ENCODE data around the gene CCNQ.
A peak's percentile ranks its signal among the peaks of the same experiment; 100 is the strongest.

Gene CCNQ

DNA sequence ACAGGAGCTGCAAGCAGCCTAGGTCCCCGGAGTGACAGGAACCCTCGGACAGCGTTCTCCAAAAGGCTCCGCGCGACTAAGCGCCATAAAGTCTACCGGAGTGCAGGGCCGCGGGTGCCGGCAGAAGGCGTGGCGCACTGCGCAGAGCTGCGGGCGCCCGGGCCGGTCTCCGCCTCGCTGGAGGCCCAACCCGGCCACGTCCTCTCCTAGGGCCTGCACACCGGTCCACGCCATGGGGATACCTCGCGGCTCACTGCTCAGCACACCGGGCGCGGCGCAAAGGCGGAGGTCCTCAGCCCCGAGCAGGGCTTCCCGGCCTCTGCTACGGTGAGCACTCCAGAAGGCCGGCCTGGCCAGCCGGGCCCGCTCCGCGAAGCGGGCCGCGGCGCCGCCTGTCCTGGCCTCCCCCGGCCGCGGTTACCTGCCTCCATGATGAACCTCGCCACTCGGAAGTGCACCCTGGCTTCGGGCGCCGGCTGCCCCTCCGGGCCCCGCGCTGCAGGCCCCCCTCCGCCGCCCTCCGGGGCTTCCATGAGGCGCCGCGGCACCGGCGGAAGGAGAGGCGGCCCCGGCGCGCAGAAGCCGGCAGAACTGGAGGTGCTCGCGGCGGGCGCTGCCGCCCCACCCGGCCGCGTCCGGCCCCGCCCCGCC, at the start of gene CCNQ:
TSS of gene CCNQ (minus strand) at position 599 of the 651 bp plus-strand sequence. CDS start at position 533, 66 bp downstream.
- peak; percentile 13 to 22 for DNase-seq

DNA sequence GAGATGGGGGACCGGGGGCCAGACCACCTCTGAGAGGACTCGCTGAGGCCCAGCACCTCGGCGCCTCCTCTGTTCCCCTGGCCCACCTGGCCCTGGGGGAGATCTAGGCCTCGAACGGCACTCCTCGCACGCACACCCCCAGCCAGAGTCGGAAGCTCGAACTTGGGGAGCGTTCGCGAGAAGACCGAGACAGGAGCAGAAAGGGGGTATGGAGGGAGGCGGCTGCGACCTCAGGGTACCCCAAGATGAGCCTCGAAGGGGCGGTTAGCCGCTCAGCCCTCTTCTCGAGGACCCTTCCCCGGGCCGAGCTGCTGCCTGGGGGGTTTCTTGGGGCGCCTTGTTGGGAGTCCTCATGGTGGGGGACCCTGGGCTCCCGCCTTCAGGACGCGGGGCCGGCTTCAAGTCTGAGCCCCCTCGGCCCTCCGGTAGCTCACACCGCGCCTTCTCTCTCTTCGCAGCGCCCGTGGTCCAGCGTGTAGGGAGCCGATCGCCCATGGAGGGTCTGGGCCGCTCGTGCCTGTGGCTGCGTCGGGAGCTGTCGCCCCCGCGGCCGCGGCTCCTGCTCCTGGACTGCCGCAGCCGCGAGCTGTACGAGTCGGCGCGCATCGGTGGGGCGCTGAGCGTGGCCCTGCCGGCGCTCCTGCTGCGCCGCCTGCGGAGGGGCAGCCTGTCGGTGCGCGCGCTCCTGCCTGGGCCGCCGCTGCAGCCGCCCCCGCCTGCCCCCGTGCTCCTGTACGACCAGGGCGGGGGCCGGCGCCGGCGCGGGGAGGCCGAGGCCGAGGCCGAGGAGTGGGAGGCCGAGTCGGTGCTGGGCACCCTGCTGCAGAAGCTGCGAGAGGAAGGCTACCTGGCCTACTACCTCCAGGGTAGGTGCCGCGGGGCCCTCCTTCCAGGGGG, 48.8 kb upstream of the CCNQ start:
- DNase-seq = no peak

DNA sequence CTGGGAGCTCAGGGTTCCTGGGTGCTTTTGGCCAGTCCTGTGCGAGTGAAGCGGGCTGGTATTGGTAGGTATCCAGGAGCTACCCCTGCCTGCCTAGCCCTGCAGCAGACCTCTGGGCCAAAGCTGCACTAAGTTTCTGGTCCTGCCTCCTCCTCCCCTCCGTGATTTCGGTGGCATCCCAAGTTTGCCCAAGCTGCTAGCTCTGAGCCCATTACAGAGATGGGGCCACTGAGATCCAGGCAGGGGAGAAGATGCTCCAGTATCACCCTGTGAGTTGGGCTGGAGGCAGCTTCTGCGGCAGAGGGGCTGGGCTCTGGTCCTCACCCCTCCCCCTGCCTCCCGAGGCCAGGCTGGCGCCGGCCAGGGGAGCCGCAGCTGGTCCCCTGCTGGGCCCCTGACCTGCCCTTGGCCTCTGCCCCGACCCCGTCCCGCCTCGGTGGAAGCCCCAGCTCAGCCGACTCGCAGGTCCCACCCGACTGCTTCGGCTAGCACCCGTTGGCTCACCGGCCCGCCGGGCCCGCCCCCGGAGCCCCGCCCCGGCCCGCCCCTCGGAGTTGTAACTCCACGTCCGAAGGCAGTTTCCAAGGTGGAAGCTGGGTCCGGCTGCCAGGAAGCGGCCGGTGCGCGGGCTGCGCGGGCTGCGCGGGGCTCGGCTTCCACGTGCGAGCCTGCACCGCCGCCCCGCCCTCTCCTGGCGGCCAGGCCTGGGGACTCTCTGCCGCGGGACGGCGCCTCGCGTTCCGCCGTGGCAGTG, 47.9 kb upstream of the CCNQ start, which contains the start of gene DUSP9:
TSS of gene DUSP9 (plus strand) at position 584 of the 754 bp plus-strand sequence. CDS start 751 bp downstream, outside the sequence.
- DNase-seq = no peak

DNA sequence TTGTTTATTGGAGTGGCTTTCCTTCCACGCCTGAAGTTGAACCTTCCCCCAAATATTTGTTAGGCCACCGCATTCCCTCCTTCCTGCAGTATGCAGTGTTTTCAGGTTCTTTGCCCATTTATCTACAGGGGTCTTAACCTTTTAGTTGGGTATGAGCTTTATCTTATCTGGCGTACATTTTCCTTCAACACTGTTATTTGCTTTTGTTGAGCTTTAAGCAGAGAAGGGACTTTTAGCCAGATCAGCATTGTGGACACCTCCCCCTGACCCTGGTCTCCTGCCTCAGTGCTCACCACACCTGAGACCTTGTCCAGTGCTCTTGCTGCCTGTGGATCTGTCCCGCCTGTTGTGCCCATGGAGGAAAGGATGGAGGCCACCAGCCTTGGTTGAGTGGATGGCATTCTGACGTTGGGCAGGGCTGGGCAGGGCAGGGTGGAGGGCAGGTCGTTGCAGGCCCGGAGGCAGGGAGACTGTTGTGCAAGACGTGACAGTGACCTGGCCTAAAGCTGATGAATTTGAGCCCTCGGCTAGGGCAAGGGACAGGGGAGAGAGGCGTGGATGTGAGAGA, 47.1 kb upstream of the CCNQ start:
- DNase-seq = no peak

DNA sequence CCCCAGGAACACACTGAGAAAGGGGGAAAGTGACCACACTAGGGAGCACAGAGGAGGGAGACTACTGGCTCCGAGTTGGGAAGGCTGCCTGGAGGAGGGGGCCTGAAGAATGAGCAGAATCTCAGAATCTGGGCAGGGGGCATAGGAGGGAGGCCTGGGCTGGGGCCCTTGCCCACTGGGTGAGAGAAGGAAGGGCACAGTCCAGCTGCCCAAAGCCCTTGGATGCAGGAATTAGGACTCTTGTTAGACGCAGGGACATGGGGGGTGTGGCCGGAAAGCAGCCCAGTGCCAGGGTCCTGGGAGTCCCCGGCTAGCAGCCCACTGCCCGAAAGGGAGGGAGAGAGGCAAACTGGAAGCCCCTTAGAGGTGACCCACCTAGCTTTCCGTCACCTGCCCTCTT, 46.2 kb upstream of the CCNQ start:
- no peak for DNase-seq

DNA sequence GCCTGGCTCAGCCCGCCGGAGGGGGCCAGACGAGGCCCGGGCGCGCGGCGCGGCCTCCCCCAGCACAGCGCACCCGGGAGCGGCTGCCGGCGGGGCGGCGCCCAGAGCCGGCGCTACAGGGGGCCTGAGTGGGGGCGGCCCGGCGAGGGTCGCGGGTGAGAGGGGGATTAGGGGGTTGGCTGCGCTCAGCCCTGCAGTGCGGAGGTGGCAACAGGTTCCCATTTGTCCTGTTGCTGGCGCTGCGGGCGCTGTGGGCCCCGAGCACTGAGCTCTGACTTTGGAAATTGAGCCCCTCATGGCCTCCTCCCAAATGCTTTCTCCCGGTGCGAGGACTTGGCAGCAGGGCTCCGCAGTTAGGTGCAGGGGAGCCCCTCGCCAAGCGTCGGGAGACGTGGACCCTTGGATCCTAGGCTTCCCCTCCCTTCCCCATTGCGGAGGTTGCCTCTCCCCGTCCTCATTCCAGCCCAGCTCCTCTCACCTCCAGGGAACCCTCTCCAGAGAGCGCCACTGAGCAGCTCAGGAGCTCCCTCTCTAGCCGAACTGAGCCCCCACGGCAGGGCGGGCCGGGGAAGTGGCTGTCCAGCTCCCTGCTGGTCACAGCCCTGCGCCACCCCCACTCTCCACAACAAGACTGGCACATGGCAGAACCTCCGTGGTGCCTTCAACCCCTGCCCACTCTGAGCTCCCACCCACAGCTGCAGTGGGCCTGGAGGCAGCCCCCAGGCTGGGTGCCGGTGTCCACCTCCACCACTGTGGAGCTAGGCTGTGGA, 45.6 kb upstream of the CCNQ start:
- DNase-seq = no peak

DNA sequence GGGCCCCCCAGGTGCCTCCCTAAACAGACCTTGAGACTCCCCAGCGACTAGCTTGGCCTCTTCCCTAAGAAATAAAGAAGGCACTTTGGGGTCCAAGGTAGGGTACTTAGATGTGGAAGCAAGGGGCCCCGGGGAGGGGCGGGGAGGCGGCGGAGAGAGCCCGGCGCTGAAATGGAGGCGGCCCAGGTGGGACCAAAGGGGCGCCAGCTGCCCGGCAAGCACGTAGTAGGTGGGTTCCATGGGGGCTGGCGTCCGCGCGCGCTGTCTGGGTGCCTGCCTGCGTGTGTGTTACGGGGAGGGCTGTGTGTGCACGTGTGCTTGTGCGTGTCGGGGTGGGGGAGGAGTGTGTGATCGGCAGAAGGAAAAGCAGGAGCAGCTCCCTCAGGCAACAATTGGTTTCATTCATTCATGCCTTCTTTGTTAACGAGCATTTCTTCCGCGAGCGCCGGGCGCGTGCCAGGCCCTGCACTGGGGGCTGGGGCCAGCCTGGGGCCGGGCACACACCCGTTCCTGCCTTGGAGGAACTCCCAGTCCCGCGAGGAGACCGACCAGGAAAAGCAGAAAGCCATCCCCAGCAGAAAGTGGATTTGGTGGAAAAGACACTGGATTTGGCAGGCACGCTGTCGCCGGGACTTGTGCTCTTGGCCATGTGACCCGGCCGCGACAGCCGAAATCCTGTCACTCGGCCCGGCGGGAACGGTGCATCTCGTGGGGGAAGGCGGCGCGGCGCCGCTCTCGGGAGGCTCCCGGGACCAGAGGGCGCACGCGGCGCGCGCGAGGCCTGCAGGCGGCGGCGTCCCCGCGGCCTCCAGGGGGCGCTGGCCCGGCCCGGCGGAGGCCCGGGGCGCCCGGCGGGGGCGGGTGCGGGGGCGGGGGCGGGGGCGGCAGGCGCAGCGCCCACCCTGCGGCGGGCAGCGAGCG, 44.8 kb upstream of the CCNQ start:
- DNase-seq = no peak

DNA sequence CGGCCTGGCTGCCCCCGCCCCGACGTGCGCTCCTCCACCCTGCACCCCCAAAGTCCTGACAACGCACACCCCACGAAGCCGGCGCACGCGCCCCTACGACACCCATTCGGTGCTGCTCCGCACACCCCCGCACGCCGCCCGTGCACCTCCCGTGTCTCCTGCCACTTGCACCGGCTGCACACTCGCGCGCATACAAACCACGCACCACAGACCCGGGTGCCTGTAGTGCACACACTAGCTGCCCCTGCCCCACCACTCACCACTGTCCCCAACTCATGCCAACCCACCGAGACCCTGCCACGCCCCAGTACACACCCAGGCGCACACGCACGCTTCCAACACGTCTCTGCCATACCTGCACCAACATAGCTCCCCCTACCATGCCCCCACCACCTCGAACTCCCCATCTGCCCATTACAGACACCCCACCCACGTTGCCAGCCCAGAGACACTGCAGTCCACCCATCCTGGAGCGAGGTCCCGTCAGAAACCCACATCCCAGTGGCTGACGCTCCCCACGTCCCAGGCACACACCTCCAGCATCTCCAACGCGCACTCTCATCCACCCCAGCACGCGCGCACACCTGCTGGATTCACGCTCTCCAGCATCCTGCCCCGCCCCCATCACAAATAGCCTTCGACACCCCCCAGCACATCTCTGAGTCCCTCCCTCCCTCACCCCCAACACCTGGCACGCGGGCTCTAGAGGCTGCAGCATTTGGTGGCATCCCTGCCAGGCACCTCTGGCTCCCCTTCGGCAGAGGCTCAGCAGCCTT, 43.9 kb upstream of the CCNQ start:
- no peak for DNase-seq

DNA sequence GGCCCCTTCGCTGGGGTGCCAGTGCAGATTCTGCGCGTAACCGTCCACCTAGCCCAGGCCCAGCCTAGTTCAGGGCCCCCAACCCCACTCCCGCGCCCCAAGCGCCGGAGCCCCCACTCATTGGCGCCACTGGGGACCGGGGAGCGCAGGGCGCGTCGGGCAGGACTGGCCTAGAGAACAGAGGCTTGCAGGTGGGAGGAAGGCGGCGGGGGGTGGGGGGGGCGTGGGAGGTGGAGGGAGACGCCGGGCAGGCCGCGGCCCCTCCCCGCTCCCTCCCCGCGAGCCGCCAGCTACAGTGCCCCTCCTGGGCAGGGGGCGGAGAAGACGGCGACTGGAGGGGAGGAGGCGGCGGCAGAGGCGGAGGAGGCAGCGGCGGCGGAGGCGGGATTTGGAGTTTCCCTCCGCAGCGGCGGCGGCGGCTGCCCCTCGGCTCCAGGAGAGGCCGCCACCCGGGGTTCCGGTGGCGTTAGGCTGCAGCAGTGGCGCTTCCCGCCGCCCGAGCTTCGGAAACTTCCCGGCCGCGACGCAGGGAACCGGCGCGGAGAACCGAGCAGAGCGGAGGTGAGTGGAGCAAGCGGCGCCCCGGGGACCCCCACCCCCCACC, 43.2 kb upstream of the CCNQ start:
- no peak for DNase-seq

DNA sequence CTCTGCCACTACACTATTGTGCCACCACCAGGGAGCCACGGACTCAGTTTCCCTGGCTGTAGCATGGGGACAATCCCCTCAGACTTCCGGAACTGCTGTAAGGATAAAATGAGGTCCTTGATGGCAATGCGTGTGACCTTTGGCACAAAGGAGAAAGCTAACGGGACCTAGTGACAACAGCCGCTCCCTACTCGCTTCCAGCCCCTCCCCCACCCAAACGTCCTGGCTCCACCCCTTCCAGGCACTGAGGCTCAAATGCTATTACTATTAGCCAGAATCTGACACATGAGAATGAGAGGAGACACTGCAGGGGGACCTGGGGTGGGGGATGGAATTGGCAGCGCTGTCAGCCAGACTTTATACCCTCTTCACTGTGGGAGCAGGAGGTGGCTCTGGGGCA, 42.7 kb upstream of the CCNQ start:
- no peak for DNase-seq

DNA sequence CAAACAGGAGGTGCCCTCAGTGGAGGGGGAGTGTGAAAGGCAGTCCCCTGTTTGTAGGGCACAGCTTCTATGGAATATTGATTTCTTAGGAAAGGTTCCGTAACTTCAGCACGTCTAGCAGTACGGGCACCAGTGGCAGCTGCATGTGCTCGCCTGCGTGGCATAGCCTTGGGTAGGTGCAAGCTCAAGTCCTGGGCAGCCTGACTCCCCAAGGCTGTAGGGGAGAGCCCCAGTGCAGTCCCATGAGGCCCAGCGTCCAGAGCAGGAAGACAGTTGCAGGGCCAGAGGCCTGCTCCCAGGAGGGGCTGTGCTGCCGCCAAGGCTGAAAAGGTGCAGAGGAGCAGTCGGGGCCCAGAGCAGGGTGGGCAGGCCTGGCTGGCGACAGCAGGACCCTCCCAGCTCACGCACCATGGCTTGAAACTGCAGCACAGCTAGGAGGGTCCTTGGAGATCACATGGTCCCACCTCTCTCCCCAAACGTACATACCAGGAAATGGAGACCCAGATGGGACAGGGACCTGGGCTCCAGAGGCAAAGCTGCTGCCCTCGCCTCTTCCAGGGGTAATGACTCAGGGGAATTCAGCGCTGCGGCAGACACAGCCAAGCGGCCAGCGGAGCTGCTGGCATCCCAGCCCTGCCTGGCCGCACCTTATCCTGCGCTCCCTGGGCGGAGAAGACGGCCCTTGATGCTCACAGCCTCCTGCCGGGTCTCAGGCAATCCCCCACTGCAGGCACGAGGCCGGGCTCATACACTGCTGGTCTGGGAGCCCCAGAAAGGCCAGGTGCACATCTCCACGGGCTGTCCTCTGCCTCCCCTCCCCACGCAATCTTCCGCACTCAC, 42.0 kb upstream of the CCNQ start:
- DNase-seq = no peak

DNA sequence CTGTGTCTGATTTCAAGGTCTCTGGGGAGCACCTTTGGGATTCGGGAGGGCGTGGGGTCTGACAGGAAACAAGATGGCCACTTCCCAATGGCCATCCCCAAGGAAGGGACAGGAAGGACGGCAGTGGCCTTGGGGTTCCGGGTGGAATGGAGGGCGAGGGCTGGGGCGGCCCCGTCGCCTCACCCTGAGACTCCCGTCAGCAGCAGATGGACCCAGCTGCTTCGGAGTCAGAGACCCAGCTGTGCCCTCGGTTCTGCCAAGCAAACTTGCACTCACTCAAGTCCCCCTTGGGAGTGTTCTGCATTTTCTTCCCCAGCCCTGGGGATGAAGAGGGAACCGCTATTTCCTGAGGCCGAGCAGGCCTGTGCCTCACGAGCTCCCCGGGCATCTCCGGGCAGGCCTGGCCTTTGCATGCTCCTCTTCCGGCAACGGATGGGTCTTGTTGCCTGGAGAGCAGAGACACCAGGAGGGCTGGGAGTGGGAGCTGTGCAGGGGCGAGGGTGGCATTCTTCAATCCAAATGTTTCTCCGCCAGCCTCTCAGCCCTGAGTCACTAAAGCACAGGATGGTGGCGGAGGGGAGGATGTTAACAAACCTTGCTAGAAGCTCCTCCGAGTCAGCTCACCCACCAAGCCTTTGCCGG, 41.2 kb upstream of the CCNQ start:
- no peak for DNase-seq

DNA sequence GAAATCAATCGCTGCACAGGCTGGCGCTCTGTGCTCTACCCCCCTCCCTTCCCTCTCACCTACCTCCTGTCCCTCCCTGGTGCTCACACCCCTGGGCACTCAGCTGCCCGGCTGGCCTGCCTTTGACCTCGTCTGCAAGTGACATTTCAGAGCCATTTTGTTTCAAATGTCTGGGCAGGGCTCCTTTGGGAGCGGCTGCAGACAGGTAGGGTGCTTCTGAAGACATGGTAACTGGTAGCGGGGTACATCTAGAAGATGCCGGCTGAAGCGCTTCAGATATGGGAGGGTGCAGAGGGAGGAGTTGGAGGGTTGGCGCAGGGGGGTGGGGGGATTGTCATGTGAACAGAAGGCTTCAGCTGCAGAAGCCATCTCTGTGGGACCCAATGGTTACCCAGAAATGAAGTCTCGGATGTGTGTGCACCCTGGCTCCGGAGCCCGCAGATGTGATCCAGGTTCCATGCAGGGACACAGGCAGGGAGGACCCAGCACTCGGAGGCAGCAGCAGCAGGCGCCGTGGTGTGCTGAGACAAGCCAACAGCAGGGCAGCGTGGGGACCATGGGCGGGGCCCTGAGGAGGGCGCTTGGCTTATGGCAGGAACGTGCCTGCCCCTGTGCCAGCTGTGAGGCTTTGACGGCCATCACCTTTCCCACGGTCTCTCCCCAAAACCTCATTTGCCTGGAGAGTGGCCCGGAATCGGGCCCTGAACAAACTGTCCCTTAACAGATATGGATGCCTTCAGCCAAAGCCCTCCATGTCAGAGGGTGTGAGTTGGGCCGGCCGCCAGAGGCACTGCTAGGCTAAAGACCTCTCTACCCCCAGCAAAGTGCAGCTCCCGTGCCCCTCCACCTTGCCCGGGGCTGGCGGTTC, 40.5 kb upstream of the CCNQ start:
- DNase-seq = no peak

DNA sequence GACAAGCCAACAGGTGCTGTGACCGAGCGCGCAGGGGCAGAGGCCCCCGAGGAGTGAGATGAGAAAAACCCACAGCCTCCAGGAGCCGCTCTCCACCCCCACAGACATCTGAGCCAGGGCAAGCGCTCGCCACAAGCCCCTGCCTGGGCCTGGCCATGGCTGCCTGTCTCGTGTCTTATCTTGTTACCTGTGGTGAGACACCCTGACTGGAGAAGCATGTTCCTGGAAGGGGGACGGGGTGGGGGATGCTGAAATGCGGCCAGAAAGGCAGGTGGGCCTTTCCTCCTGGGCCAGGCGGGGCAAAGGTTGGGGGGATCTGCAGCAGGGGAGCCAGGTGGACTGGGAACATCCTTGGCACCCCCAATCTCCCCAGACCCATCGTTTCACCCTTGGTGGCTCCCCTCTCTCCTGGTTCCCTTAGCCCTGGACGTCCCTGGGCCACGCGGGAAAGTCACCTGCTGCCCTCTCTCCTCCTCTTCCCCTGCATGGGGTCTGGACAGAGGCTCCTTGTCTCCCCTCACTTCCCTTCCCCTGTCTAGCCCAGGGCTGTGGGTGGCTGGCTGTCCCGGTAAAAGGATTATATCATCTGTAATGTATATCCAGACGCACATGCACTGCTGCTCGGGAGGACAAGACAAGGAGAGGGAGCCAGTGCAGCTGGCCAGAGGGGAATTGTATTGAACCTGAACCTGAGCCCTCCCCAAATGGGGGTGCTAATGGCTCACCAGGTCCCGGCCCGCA, 39.7 kb upstream of the CCNQ start:
- DNase-seq = no peak

DNA sequence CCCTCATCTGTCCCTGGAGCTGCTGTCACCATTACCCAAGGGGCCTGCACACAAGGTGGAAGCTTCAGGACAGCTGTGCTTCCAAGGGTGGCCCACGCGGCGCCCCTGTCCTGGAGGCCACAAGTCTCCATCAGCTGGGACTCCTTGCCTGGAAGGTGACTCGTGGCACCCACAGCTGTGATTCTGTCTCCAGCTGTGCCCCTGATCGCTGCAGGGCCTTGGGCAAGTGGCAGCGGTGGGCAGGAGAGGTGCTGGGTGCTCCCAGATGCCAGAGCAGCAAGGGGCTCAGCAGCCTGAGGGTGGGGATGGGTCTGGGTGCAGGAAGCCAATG, 39.1 kb upstream of the CCNQ start:
- no peak for DNase-seq

DNA sequence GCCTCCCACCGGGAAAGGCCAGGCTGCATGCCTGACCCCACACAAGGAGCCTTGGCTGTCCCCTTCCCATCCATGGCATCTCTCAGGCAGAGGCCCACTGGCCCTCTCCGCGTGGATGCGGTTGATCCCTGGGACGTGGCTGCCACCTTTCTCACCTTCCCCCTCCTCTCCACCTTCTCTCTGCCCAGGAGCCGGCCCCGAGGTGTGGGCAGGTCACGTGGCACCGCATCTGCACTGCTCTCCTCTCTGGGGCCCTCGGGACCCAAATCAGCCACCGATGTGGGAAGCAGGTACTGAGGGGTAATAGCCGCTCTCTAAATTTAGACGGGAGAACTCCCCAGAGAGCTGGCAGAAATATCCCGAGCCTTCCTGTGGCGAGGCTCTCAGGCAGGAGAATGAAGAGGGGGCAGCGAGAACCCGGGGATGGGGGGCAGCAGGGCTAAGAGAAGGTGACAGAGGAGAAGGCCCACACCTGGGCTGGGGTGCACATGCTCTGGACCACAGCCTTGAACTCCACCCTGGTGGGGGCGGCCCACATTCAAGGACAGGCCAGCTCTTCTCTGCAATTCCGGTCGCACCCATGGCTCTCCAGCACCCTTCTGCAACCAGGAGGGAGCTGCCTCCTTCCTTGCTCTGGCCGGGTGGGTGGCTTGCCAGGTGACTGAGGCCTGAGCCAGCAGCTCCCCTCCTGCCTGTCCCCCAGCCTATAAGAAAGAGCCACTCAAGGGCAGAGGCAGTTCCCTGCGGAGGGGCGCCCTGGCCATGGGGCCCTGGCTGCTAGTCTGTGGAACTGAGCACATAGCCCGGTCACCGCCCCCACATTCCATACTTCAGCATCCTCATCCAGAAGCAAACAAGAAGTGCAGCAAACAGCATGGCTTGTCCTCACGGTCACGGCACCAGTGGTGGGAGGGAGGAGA, 38.4 kb upstream of the CCNQ start:
- no peak for DNase-seq

Measured in activated CD4-positive, alpha-beta T cell treated with anti-CD3 and anti-CD28 coated beads, Interleukin-2, amount 50 U/mL, for 48 hours (primary cell).